ENCODE measurements around the gene NHLH2. TPM values are rescaled to one million over a fixed set of nuclear protein-coding genes. Genes with fewer than 3 reads are reported as not detected.

The NHLH2 gene
- total RNA-seq (not detected), total RNA-seq (0 to 0.10 (median 0) reads per million in 29 experiments)
- total RNA-seq (2013) = not detected

- H3K36me3 ChIP-seq (ENCODE audit: control insufficient read depth in 2 of 2, extremely low read depth in 1 of 2, insufficient read depth in 1 of 2, low read length in 1 of 2) = no peaks in the 10 kb centered on the region
- peaks cover 59 to 61% of the 10 kb centered on the region in 2 donors for H3K27me3 Mint-ChIP-seq
- H3K27ac Mint-ChIP-seq = no peak within 1 kb of the TSS
- H3K4me1 Mint-ChIP-seq = peaks cover 6 to 10% (median 8%) of the 10 kb centered on the region in 3 donors
- no peak within 1 kb of the TSS for H3K4me3 ChIP-seq (ENCODE audit: control insufficient read depth in 1 of 2, extremely low read depth in 1 of 2, low read length in 1 of 2)
- no peak for DNase-seq
- peak within 1 kb of the TSS in 2 of 3 donors; percentile 19 to 73 for H3K4me3 Mint-ChIP-seq
- no peak for ATAC-seq (replicated peaks in 1 of 4)
- ChIA-PET POLR2A (interaction anchor here in 1 of 2 donors (0.6 kb wide), 1 partner anchor 383 kb away, joined by 3 read pairs; no protein-coding TSS in a partner anchor), CTCF (interaction anchor here in 1 of 2 donors (0.6 kb wide), 1 partner anchor 314 kb away, joined by 3 read pairs; no protein-coding TSS in a partner anchor)
- no peaks in the 10 kb centered on the region for H3K9me3 Mint-ChIP-seq
- no peaks in the 10 kb centered on the region for H3K36me3 Mint-ChIP-seq
- peaks cover 4 to 16% of the 10 kb centered on the region in 2 experiments for H3K4me1 ChIP-seq (ENCODE audit: control insufficient read depth in 1 of 2, extremely low read depth in 1 of 2, insufficient read depth in 2 of 2, low read length in 2 of 2)
- no peaks in the 10 kb centered on the region for H3K9me3 ChIP-seq
- H3K27ac ChIP-seq (ENCODE audit: low read length) = no peak within 1 kb of the TSS
- peaks cover 10 to 30% of the 10 kb centered on the region in 2 experiments for H3K27me3 ChIP-seq (replicated peaks in 1 of 2; ENCODE audit: control insufficient read depth in 2 of 2, extremely low read depth in 1 of 2, insufficient read depth in 2 of 2, low read length in 1 of 2)
- WGBS (ENCODE audit: insufficient coverage) = 28% methylated on average over 2 of the region's 9 CpGs
These were observed at the start of gene NHLH2 for GRCh38 chr1:115840605-115841460. Gene NHLH2, minus strand, starts transcription at chr1:115841126. Its CDS starts 2,754 bp downstream, at chr1:115838372.

- Histone ChIP-seq H3K27me3 (replicated peaks in 1 of 2; ENCODE audit: control insufficient read depth in 2 of 2, extremely low read depth in 1 of 2, insufficient read depth in 2 of 2, low read length in 1 of 2) (peaks cover 0 to 5% of the 10 kb centered on the region in 2 experiments), H3K4me3 (ENCODE audit: control insufficient read depth in 1 of 2, extremely low read depth in 1 of 2, low read length in 1 of 2) (no peak overlapping the region), H3K36me3 (ENCODE audit: control insufficient read depth in 2 of 2, extremely low read depth in 1 of 2, insufficient read depth in 1 of 2, low read length in 1 of 2) (no peaks in the 10 kb centered on the region), H3K4me1 (ENCODE audit: control insufficient read depth in 1 of 2, extremely low read depth in 1 of 2, insufficient read depth in 2 of 2, low read length in 2 of 2) (no peaks in the 10 kb centered on the region), H3K27ac (ENCODE audit: low read length) (no peak overlapping the region), H3K9me3 (no peaks in the 10 kb centered on the region)
- Mint-ChIP-seq H3K9me3 (no peaks in the 10 kb centered on the region), H3K27me3 (peaks cover 0 to 2% of the 10 kb centered on the region in 2 donors), H3K4me3 (no peak overlapping the region), H3K4me1 (no peaks in the 10 kb centered on the region), H3K27ac (no peak overlapping the region), H3K36me3 (no peaks in the 10 kb centered on the region)
- DNase-seq = no peak
- ChIA-PET CTCF (no interaction called here), POLR2A (no interaction called here)
- no peak for ATAC-seq (replicated peaks in 1 of 4)
- 75% methylated on average over 2 of the region's 4 CpGs for WGBS (ENCODE audit: insufficient coverage)
These were observed 49.7 kb upstream of the NHLH2 start for GRCh38 chr1:115890580-115890979.

GRCh38 chr1:115888976-115889375 lies 48.0 kb upstream of the NHLH2 start:
- ATAC-seq (replicated peaks in 1 of 4) = no peak
- peaks cover 0 to 2% of the 10 kb centered on the region in 2 donors for H3K27me3 Mint-ChIP-seq
- H3K36me3 Mint-ChIP-seq = no peaks in the 10 kb centered on the region
- 80% methylated on average over 1 of the region's 2 CpGs for WGBS (ENCODE audit: insufficient coverage)
- no peak overlapping the region for H3K4me3 ChIP-seq (ENCODE audit: control insufficient read depth in 1 of 2, extremely low read depth in 1 of 2, low read length in 1 of 2)
- H3K4me1 ChIP-seq (ENCODE audit: control insufficient read depth in 1 of 2, extremely low read depth in 1 of 2, insufficient read depth in 2 of 2, low read length in 2 of 2) = no peaks in the 10 kb centered on the region
- H3K9me3 Mint-ChIP-seq = no peaks in the 10 kb centered on the region
- H3K27ac Mint-ChIP-seq = no peak overlapping the region
- ChIA-PET CTCF (interaction anchor here in 1 of 2 donors (0.6 kb wide), 1 partner anchor 35 kb away, joined by 4 read pairs; no protein-coding TSS in a partner anchor), POLR2A (no interaction called here)
- no peaks in the 10 kb centered on the region for H3K9me3 ChIP-seq
- no peak overlapping the region for H3K4me3 Mint-ChIP-seq
- no peak for DNase-seq
- no peaks in the 10 kb centered on the region for H3K4me1 Mint-ChIP-seq
- no peak overlapping the region for H3K27ac ChIP-seq (ENCODE audit: low read length)
- H3K36me3 ChIP-seq (ENCODE audit: control insufficient read depth in 2 of 2, extremely low read depth in 1 of 2, insufficient read depth in 1 of 2, low read length in 1 of 2) = no peaks in the 10 kb centered on the region
- H3K27me3 ChIP-seq (replicated peaks in 1 of 2; ENCODE audit: control insufficient read depth in 2 of 2, extremely low read depth in 1 of 2, insufficient read depth in 2 of 2, low read length in 1 of 2) = peaks cover 0 to 5% of the 10 kb centered on the region in 2 experiments

- no peaks in the 10 kb centered on the region for H3K4me1 Mint-ChIP-seq
- Histone ChIP-seq H3K36me3 (ENCODE audit: control insufficient read depth in 2 of 2, extremely low read depth in 1 of 2, insufficient read depth in 1 of 2, low read length in 1 of 2) (no peaks in the 10 kb centered on the region), H3K4me3 (ENCODE audit: control insufficient read depth in 1 of 2, extremely low read depth in 1 of 2, low read length in 1 of 2) (no peak overlapping the region), H3K4me1 (ENCODE audit: control insufficient read depth in 1 of 2, extremely low read depth in 1 of 2, insufficient read depth in 2 of 2, low read length in 2 of 2) (no peaks in the 10 kb centered on the region), H3K27me3 (replicated peaks in 1 of 2; ENCODE audit: control insufficient read depth in 2 of 2, extremely low read depth in 1 of 2, insufficient read depth in 2 of 2, low read length in 1 of 2) (peaks cover 0 to 8% of the 10 kb centered on the region in 2 experiments), H3K27ac (ENCODE audit: low read length) (no peak overlapping the region), H3K9me3 (no peaks in the 10 kb centered on the region)
- no peak overlapping the region for H3K27ac Mint-ChIP-seq
- WGBS (ENCODE audit: insufficient coverage) = 75% methylated on average over 5 of the region's 8 CpGs
- no peaks in the 10 kb centered on the region for H3K9me3 Mint-ChIP-seq
- DNase-seq (no peak), ATAC-seq (replicated peaks in 1 of 4) (no peak)
- POLR2A ChIA-PET = no interaction called here
- CTCF ChIA-PET = no interaction called here
- H3K36me3 Mint-ChIP-seq = no peaks in the 10 kb centered on the region
- no peak overlapping the region for H3K4me3 Mint-ChIP-seq
- peaks cover 19 to 21% of the 10 kb centered on the region in 2 donors for H3K27me3 Mint-ChIP-seq
These were observed 42.3 kb upstream of the NHLH2 start for GRCh38 chr1:115882913-115883902.

- H3K36me3 ChIP-seq (ENCODE audit: control insufficient read depth in 2 of 2, extremely low read depth in 1 of 2, insufficient read depth in 1 of 2, low read length in 1 of 2) = no peaks in the 10 kb centered on the region
- H3K36me3 Mint-ChIP-seq = no peaks in the 10 kb centered on the region
- DNase-seq (no peak), ATAC-seq (replicated peaks in 1 of 4) (no peak)
- no peaks in the 10 kb centered on the region for H3K9me3 ChIP-seq
- CTCF ChIA-PET = interaction anchor here in 1 of 2 donors (0.5 to 0.6 kb wide), 3 partner anchors 38 to 177 kb away, joined by 3 to 4 read pairs (median 3); no protein-coding TSS in a partner anchor
- no peak overlapping the region for H3K27ac Mint-ChIP-seq
- POLR2A ChIA-PET = no interaction called here
- no CpG with 5 or more reads among the region's 1 CpG for WGBS (ENCODE audit: insufficient coverage)
- no peaks in the 10 kb centered on the region for H3K4me1 ChIP-seq (ENCODE audit: control insufficient read depth in 1 of 2, extremely low read depth in 1 of 2, insufficient read depth in 2 of 2, low read length in 2 of 2)
- H3K27ac ChIP-seq (ENCODE audit: low read length) = no peak overlapping the region
- no peaks in the 10 kb centered on the region for H3K9me3 Mint-ChIP-seq
- no peak overlapping the region for H3K4me3 ChIP-seq (ENCODE audit: control insufficient read depth in 1 of 2, extremely low read depth in 1 of 2, low read length in 1 of 2)
- peaks cover 23 to 30% of the 10 kb centered on the region in 2 donors for H3K27me3 Mint-ChIP-seq
- no peak overlapping the region for H3K4me3 Mint-ChIP-seq
- H3K27me3 ChIP-seq (replicated peaks in 1 of 2; ENCODE audit: control insufficient read depth in 2 of 2, extremely low read depth in 1 of 2, insufficient read depth in 2 of 2, low read length in 1 of 2) = peaks cover 0 to 9% of the 10 kb centered on the region in 2 experiments
- no peaks in the 10 kb centered on the region for H3K4me1 Mint-ChIP-seq
These were observed 40.2 kb upstream of the NHLH2 start for GRCh38 chr1:115880981-115881672.
